CD14-positive monocyte (primary cell): ENCODE results near the gene TMEM221. TPM values are rescaled to one million over a fixed set of nuclear protein-coding genes. Genes with fewer than 3 reads are reported as not detected.
A peak's percentile ranks its signal among the peaks of the same experiment; 100 is the strongest.

ENCODE experiments used
- DNase-seq, 3 donors: peaks; one replicate each; pipeline ENCODE4 v3.0.0-alpha.2; 2011 to 2022
- H2AFZ ChIP-seq: 2 replicates; pipeline ENCODE4 v1.6.0; 2012; ENCODE audit warnings: mild to moderate bottlenecking, low read depth, low read length, inconsistent platforms; ENCODE audit not compliant: insufficient read depth, poor library complexity, severe bottlenecking
- H3K27ac ChIP-seq, 2 donors: 1 replicate in 1 of 2; 2 replicates in 1 of 2; pipeline ENCODE4 v1.5.1; 2012 to 2013; ENCODE audit warnings: low read length in 2 of 2, control low read depth in 1 of 2, inconsistent platforms in 1 of 2, low read depth in 1 of 2, mild to moderate bottlenecking in 1 of 2
- H3K27me3 ChIP-seq, 2 donors: one replicate each; pipeline versions ENCODE4 v1.6.0 to v1.6.1; 2011 to 2013; ENCODE audit warnings: low read length in 2 of 2; ENCODE audit not compliant: control insufficient read depth in 2 of 2, insufficient read depth in 2 of 2
- H3K36me3 ChIP-seq, 2 donors: replicated peaks in 1 of 2; 1 replicate in 1 of 2; 2 replicates in 1 of 2; pipeline versions ENCODE4 v1.5.1 to v1.6.1; 2012 to 2013; ENCODE audit warnings: low read length in 2 of 2, control low read depth in 1 of 2, inconsistent platforms in 1 of 2, mild to moderate bottlenecking in 1 of 2; ENCODE audit not compliant: insufficient read depth in 2 of 2, control insufficient read depth in 1 of 2
- H3K4me1 ChIP-seq, 2 donors: 1 replicate in 1 of 2; 2 replicates in 1 of 2; pipeline versions ENCODE4 v1.5.1 to v1.6.1; 2012 to 2013; ENCODE audit warnings: low read length in 2 of 2, control low read depth in 1 of 2, inconsistent platforms in 1 of 2, mild to moderate bottlenecking in 1 of 2, moderate library complexity in 1 of 2; ENCODE audit not compliant: insufficient read depth in 2 of 2, control insufficient read depth in 1 of 2
- H3K4me2 ChIP-seq: replicated peaks from 2 replicates; pipeline ENCODE3; 2012; ENCODE audit warnings: low read length, moderate library complexity, mild to moderate bottlenecking; ENCODE audit not compliant: poor library complexity, severe bottlenecking; ENCODE audit errors: extremely low read depth
- H3K4me3 ChIP-seq, 3 experiments: fragments of 200-600 bp in 1 of 3; sonication (generic) in 1 of 3; replicated peaks in 1 of 3; 1 replicate in 2 of 3; 2 replicates in 1 of 3; pipeline ENCODE4 v1.5.1; 2011 to 2013; ENCODE audit warnings: low read length in 3 of 3, mild to moderate bottlenecking in 3 of 3, control low read depth in 2 of 3, low read depth in 2 of 3, inconsistent platforms in 1 of 3, moderate library complexity in 1 of 3
- H3K79me2 ChIP-seq: 2 replicates; pipeline ENCODE4 v1.6.0; 2012; ENCODE audit warnings: mild to moderate bottlenecking, control low read depth, inconsistent platforms, low read length, moderate library complexity; ENCODE audit not compliant: insufficient read depth
- H3K9ac ChIP-seq: 2 replicates; pipeline ENCODE4 v1.6.0; 2017; ENCODE audit warnings: low read length, mild to moderate bottlenecking; ENCODE audit not compliant: insufficient read depth, poor library complexity, severe bottlenecking
- H3K9me3 ChIP-seq, 2 donors: replicated peaks in 1 of 2; 1 replicate in 1 of 2; 2 replicates in 1 of 2; pipeline versions ENCODE4 v1.5.1 to v1.6.1; 2012 to 2013; ENCODE audit warnings: low read length in 2 of 2, control low read depth in 1 of 2; ENCODE audit not compliant: control insufficient read depth in 1 of 2, insufficient read depth in 1 of 2
- H4K20me1 ChIP-seq: 2 replicates; pipeline ENCODE4 v1.6.0; 2012; ENCODE audit warnings: mild to moderate bottlenecking, low read length, control low read depth, moderate library complexity; ENCODE audit not compliant: insufficient read depth
- H3K27ac Mint-ChIP-seq, 7 donors: one replicate each; pipeline ENCODE4 v1.8.0; 2020; ENCODE audit warnings: mild to moderate bottlenecking in 7 of 7, mixed read lengths in 7 of 7, moderate library complexity in 6 of 7, inconsistent platforms in 2 of 7
- H3K27me3 Mint-ChIP-seq, 3 donors: one replicate each; pipeline ENCODE4 v1.8.0; 2021 to 2022; ENCODE audit warnings: low read depth in 3 of 3, mild to moderate bottlenecking in 3 of 3, mixed read lengths in 3 of 3, moderate library complexity in 3 of 3, inconsistent platforms in 1 of 3
- H3K36me3 Mint-ChIP-seq, 2 donors: one replicate each; pipeline ENCODE4 v1.8.0; 2020; ENCODE audit warnings: mixed read lengths in 2 of 2, inconsistent platforms in 1 of 2, mild to moderate bottlenecking in 1 of 2
- H3K4me1 Mint-ChIP-seq: one replicate; pipeline ENCODE4 v1.8.0; 2020; ENCODE audit warnings: mild to moderate bottlenecking, mixed read lengths
- H3K4me3 Mint-ChIP-seq, 2 donors: one replicate each; pipeline ENCODE4 v1.8.0; 2020; ENCODE audit warnings: mild to moderate bottlenecking in 2 of 2, mixed read lengths in 2 of 2, moderate library complexity in 1 of 2
- H3K9me3 Mint-ChIP-seq, 7 donors: one replicate each; pipeline ENCODE4 v1.8.0; 2020 to 2022; ENCODE audit warnings: mixed read lengths in 7 of 7, mild to moderate bottlenecking in 6 of 7, moderate library complexity in 6 of 7, inconsistent platforms in 2 of 7
- CTCF ChIP-seq: fragments of 200-600 bp; IDR thresholded peaks from one replicate; pipeline ENCODE4 v1.8.0; 2022; ENCODE audit warnings: antibody characterized with exemption, mild to moderate bottlenecking
- WGBS: methylation state at CpG from one replicate; pipeline ENCODE4 v1.1.5; 2013; ENCODE audit warnings: missing lambda C conversion rate; ENCODE audit not compliant: insufficient coverage; 5-methylcytosine and 5-hydroxymethylcytosine counted together
- intact Hi-C, 2 donors: fragments of 100-400 bp; cut with micrococcal nuclease; formaldehyde crosslinking; loops; one replicate each; pipeline versions ENCODE4 v1.15.0 to v1.15.1; 2023
- polyA plus RNA-seq, 3 donors: library from polyadenylated mRNA; depleted of rRNA in 1 of 3; unstranded in 2 of 3; stranded (reverse) in 1 of 3; fragments of 300-500 nt in 2 of 3; fragments of >200 nt in 1 of 3; fragmentation: Illumina TruSeq in 2 of 3; gene quantifications; 1 replicate in 2 of 3; 2 replicates in 1 of 3; pipeline ENCODE4 v1.2.3, GENCODE V29; 2012 to 2021

TMEM221 gene
- polyA plus RNA-seq, 3 donors, result not detected

- Histone ChIP-seq H3K4me3 (peak overlapping the region in 1 of 3 experiments; percentile 73), H4K20me1 (no peaks in the 10 kb centered on the region), H3K4me2 (peak overlapping the region; percentile 81), H3K9ac (no peak overlapping the region), H3K27me3 (peaks cover 6 to 15% of the 10 kb centered on the region in 2 donors), H3K9me3 (peaks cover 4 to 13% of the 10 kb centered on the region in 2 donors), H3K79me2 (no peaks in the 10 kb centered on the region), H3K27ac (no peak overlapping the region), H3K4me1 (peaks cover 30 to 34% of the 10 kb centered on the region in 2 donors), H3K36me3 (no peaks in the 10 kb centered on the region), H2AFZ (peak overlapping the region; percentile 18)
- H3K27ac Mint-ChIP-seq, result no peak overlapping the region
- peaks cover 17 to 27% (median 22%) of the 10 kb centered on the region in 3 donors for H3K27me3 Mint-ChIP-seq
- H3K4me3 Mint-ChIP-seq, result peak overlapping the region in 1 of 2 donors; percentile 55
- H3K4me1 Mint-ChIP-seq, result peaks cover 27% of the 10 kb centered on the region
- WGBS, result 0% methylated on average over 31 of the region's 37 CpGs
- peaks cover 4 to 18% (median 11%) of the 10 kb centered on the region in 7 donors for H3K9me3 Mint-ChIP-seq
- intact Hi-C loops, result loop anchor here (5.0 to 10.0 kb wide), 3 partner anchors 43 to 98 kb away; no protein-coding TSS in a partner anchor
- peaks cover 0 to 2% of the 10 kb centered on the region in 2 donors for H3K36me3 Mint-ChIP-seq
- no peak for DNase-seq
- TF ChIP-seq CTCF, result no peak
Observed at GRCh38 chr19:17389957-17390664, 58.4 kb downstream of the TMEM221 start.

GRCh38 chr19:17389288-17389687 lies 59.2 kb downstream of the TMEM221 start:
- Histone ChIP-seq H3K36me3 (no peaks in the 10 kb centered on the region), H3K4me2 (no peak overlapping the region), H3K27me3 (peaks cover 6 to 15% of the 10 kb centered on the region in 2 donors), H3K27ac (no peak overlapping the region), H3K79me2 (no peaks in the 10 kb centered on the region), H2AFZ (no peak overlapping the region), H3K4me3 (no peak overlapping the region), H3K9me3 (peaks cover 4 to 13% of the 10 kb centered on the region in 2 donors), H3K9ac (no peak overlapping the region), H4K20me1 (no peaks in the 10 kb centered on the region), H3K4me1 (peaks cover 21 to 26% of the 10 kb centered on the region in 2 donors)
- peaks cover 4 to 18% (median 11%) of the 10 kb centered on the region in 7 donors for H3K9me3 Mint-ChIP-seq
- peaks cover 0 to 2% of the 10 kb centered on the region in 2 donors for H3K36me3 Mint-ChIP-seq
- peaks cover 22% of the 10 kb centered on the region for H3K4me1 Mint-ChIP-seq
- no peak for TF ChIP-seq CTCF
- intact Hi-C loops, result loop anchor here (5.0 to 10.0 kb wide), 3 partner anchors 42 to 97 kb away; no protein-coding TSS in a partner anchor
- peaks cover 17 to 27% (median 22%) of the 10 kb centered on the region in 3 donors for H3K27me3 Mint-ChIP-seq
- H3K4me3 Mint-ChIP-seq, result peak overlapping the region in 1 of 2 donors; percentile 4
- DNase-seq, result no peak
- H3K27ac Mint-ChIP-seq, result no peak overlapping the region
- no CpG with 5 or more reads among the region's 1 CpG for WGBS
